Neuronal stem cell (in vitro differentiated cells): Measurements from ENCODE around the gene GP1BA.
A peak's percentile ranks its signal among the peaks of the same experiment; 100 is the strongest.

ENCODE experiments used
- DNase-seq: peaks from one replicate; pipeline ENCODE4 v3.0.0-alpha.2; 2013; ENCODE audit warnings: low spot score
- H2AFZ ChIP-seq: one replicate; pipeline ENCODE4 v1.6.1; 2013; ENCODE audit warnings: mild to moderate bottlenecking, low read length, inconsistent platforms
- H2AK5ac ChIP-seq: 2 replicates; pipeline ENCODE4 v1.6.1; 2013; ENCODE audit warnings: low read depth, mild to moderate bottlenecking, inconsistent platforms, low read length, moderate library complexity, mixed read lengths
- H2BK120ac ChIP-seq: 2 replicates; pipeline ENCODE4 v1.6.1; 2013; ENCODE audit warnings: low read depth, mild to moderate bottlenecking, inconsistent platforms, low read length, moderate library complexity, mixed read lengths
- H2BK12ac ChIP-seq: one replicate; pipeline ENCODE4 v1.6.1; 2013; ENCODE audit warnings: low read length, inconsistent platforms
- H2BK15ac ChIP-seq: 2 replicates; pipeline ENCODE4 v1.6.1; 2013; ENCODE audit warnings: mild to moderate bottlenecking, low read length, inconsistent platforms, mixed read lengths
- H2BK5ac ChIP-seq: one replicate; pipeline ENCODE4 v1.6.1; 2013; ENCODE audit warnings: inconsistent platforms, mild to moderate bottlenecking, low read length, moderate library complexity
- H3K14ac ChIP-seq: one replicate; pipeline ENCODE4 v1.6.1; 2013; ENCODE audit warnings: low read length, inconsistent platforms
- H3K18ac ChIP-seq: 2 replicates; pipeline ENCODE4 v1.6.1; 2013; ENCODE audit warnings: low read length, inconsistent platforms
- H3K23ac ChIP-seq: 2 replicates; pipeline ENCODE4 v1.6.1; 2013; ENCODE audit warnings: low read depth, mild to moderate bottlenecking, mixed read lengths, low read length, inconsistent platforms; ENCODE audit not compliant: poor library complexity
- H3K27ac ChIP-seq: replicated peaks from 3 replicates; pipeline ENCODE4 v1.5.1; 2013; ENCODE audit warnings: low read length, inconsistent platforms
- H3K27me3 ChIP-seq, 3 experiments: 2 replicates each; pipeline ENCODE4 v1.6.1; 2013; ENCODE audit warnings: low read length in 3 of 3, mild to moderate bottlenecking in 2 of 3, inconsistent platforms in 1 of 3, low read depth in 1 of 3, mixed read lengths in 1 of 3, moderate library complexity in 1 of 3; ENCODE audit not compliant: control insufficient read depth in 3 of 3, insufficient read depth in 3 of 3
- H3K36me3 ChIP-seq, 2 donors: replicated peaks in 1 of 2; 2 replicates each; pipeline ENCODE4 v1.6.1; 2013; ENCODE audit warnings: low read length in 2 of 2; ENCODE audit not compliant: control insufficient read depth in 2 of 2, insufficient read depth in 2 of 2
- H3K4ac ChIP-seq: 2 replicates; pipeline ENCODE4 v1.6.1; 2013; ENCODE audit warnings: inconsistent platforms, mild to moderate bottlenecking, low read length, moderate library complexity
- H3K4me1 ChIP-seq, 2 donors: 1 replicate in 1 of 2; 2 replicates in 1 of 2; pipeline ENCODE4 v1.6.1; 2013; ENCODE audit warnings: low read length in 2 of 2, low read depth in 1 of 2; ENCODE audit not compliant: control insufficient read depth in 2 of 2, insufficient read depth in 1 of 2
- H3K4me2 ChIP-seq: one replicate; pipeline ENCODE4 v1.6.1; 2013; ENCODE audit warnings: mild to moderate bottlenecking, low read length, inconsistent platforms; ENCODE audit not compliant: insufficient read depth, poor library complexity, severe bottlenecking
- H3K4me3 ChIP-seq, 2 donors: 2 replicates each; pipeline ENCODE4 v1.5.1; 2013; ENCODE audit warnings: low read length in 2 of 2, mild to moderate bottlenecking in 2 of 2, inconsistent platforms in 1 of 2, moderate library complexity in 1 of 2
- H3K79me1 ChIP-seq: one replicate; pipeline ENCODE4 v1.6.1; 2013; ENCODE audit warnings: low read depth, mild to moderate bottlenecking, inconsistent platforms, low read length, moderate library complexity
- H3K9ac ChIP-seq: one replicate; pipeline ENCODE4 v1.6.1; 2013; ENCODE audit warnings: mild to moderate bottlenecking, low read depth, low read length, inconsistent platforms; ENCODE audit not compliant: poor library complexity
- H3K9me3 ChIP-seq, 2 donors: replicated peaks in 1 of 2; 2 replicates each; pipeline versions ENCODE3 to v1.6.1; 2013; ENCODE audit warnings: low read length in 2 of 2, mild to moderate bottlenecking in 2 of 2, inconsistent platforms in 1 of 2, low read depth in 1 of 2, mixed read lengths in 1 of 2, moderate library complexity in 1 of 2; ENCODE audit not compliant: control insufficient read depth in 2 of 2, insufficient read depth in 1 of 2
- H4K8ac ChIP-seq: one replicate; pipeline ENCODE4 v1.6.1; 2013; ENCODE audit warnings: low read depth, mild to moderate bottlenecking, inconsistent platforms, low read length, moderate library complexity
- H4K91ac ChIP-seq: one replicate; pipeline ENCODE4 v1.6.1; 2013; ENCODE audit warnings: low read length, low read depth, mild to moderate bottlenecking, inconsistent platforms; ENCODE audit not compliant: poor library complexity
- WGBS, 2 donors: extraction: QIAGEN DNeasy Blood & Tissue Kit; methylation state at CpG; one replicate each; pipeline ENCODE4 v1.1.7; 2013; ENCODE audit warnings: missing lambda C conversion rate in 2 of 2, mixed read lengths in 1 of 2; ENCODE audit not compliant: insufficient read length in 2 of 2, insufficient replicate concordance in 1 of 2; ENCODE audit errors: extremely low coverage in 2 of 2; 5-methylcytosine and 5-hydroxymethylcytosine counted together

Gene GP1BA

DNA sequence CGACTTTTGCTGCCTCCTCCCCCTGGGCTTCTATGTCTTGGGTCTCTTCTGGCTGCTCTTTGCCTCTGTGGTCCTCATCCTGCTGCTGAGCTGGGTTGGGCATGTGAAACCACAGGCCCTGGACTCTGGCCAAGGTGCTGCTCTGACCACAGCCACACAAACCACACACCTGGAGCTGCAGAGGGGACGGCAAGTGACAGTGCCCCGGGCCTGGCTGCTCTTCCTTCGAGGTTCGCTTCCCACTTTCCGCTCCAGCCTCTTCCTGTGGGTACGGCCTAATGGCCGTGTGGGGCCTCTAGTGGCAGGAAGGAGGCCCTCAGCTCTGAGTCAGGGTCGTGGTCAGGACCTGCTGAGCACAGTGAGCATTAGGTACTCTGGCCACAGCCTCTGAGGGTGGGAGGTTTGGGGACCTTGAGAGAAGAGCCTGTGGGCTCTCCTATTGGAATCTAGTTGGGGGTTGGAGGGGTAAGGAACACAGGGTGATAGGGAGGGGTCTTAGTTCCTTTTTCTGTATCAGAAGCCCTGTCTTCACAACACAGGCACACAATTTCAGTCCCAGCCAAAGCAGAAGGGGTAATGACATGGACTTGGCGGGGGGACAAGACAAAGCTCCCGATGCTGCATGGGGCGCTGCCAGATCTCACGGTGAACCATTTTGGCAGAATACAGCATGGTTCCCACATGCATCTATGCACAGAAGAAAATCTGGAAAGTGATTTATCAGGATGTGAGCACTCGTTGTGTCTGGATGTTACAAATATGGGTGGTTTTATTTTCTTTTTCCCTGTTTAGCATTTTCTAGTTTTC lies 2.3 kb downstream of the GP1BA start:
- H3K36me3 ChIP-seq = peaks cover 18 to 34% of the 10 kb centered on the region in 2 donors
- H2BK12ac ChIP-seq = no peak overlapping the region
- DNase-seq = no peak
- H3K14ac ChIP-seq = no peak overlapping the region
- H3K4me2 ChIP-seq = no peak overlapping the region
- H2BK5ac ChIP-seq = no peak overlapping the region
- H3K4me3 ChIP-seq = no peak overlapping the region
- peaks cover 12% of the 10 kb centered on the region for H3K79me1 ChIP-seq
- H4K8ac ChIP-seq = no peak overlapping the region
- H2AK5ac ChIP-seq = no peak overlapping the region
- H3K4ac ChIP-seq = no peak overlapping the region
- H3K4me1 ChIP-seq = peaks cover 8% of the 10 kb centered on the region in 2 donors
- H4K91ac ChIP-seq = no peak overlapping the region
- no peak overlapping the region for H3K9ac ChIP-seq
- no peak overlapping the region for H3K23ac ChIP-seq
- no peak overlapping the region for H2BK120ac ChIP-seq
- no peak overlapping the region for H2AFZ ChIP-seq
- no peaks in the 10 kb centered on the region for H3K27me3 ChIP-seq
- no peaks in the 10 kb centered on the region for H3K9me3 ChIP-seq
- peak overlapping the region; percentile 63 for H3K18ac ChIP-seq
- H3K27ac ChIP-seq = no peak overlapping the region
- no CpG with 5 or more reads among the region's 14 CpGs for WGBS, 2 donors
- no peak overlapping the region for H2BK15ac ChIP-seq

DNA sequence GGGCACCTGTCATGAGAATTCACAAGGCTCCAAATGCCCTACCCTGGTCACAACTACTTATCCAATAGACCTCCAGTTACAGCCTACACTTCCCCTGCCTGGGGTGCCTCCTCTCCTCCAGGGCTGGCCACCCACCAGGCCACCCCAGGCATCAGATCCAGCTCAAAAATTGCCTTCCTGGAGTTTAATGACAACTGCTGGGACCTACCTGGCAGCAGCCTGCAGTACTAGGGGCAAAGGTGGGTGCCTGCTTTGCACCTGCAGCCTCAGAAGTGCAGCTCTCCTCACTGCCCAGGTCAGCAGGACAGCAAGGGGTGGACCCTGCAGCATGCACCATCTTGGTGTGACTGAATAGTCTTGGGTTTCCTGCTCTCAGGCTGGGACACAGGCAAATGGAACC lies 3.6 kb downstream of the GP1BA start:
- H3K4me1 ChIP-seq = peaks cover 8% of the 10 kb centered on the region in 2 donors
- no peak overlapping the region for H2BK15ac ChIP-seq
- H3K23ac ChIP-seq = no peak overlapping the region
- H3K9me3 ChIP-seq = no peaks in the 10 kb centered on the region
- H2AK5ac ChIP-seq = no peak overlapping the region
- no peak overlapping the region for H4K8ac ChIP-seq
- H3K27me3 ChIP-seq = no peaks in the 10 kb centered on the region
- H2AFZ ChIP-seq = no peak overlapping the region
- no peak overlapping the region for H2BK120ac ChIP-seq
- no peak overlapping the region for H3K18ac ChIP-seq
- H4K91ac ChIP-seq = no peak overlapping the region
- H3K4ac ChIP-seq = no peak overlapping the region
- H3K9ac ChIP-seq = peak overlapping the region; percentile 61
- H3K4me2 ChIP-seq = no peak overlapping the region
- H3K4me3 ChIP-seq = no peak overlapping the region
- DNase-seq = no peak
- H3K36me3 ChIP-seq = peaks cover 18 to 34% of the 10 kb centered on the region in 2 donors
- H2BK5ac ChIP-seq = no peak overlapping the region
- peaks cover 14% of the 10 kb centered on the region for H3K79me1 ChIP-seq
- H3K14ac ChIP-seq = no peak overlapping the region
- no peak overlapping the region for H2BK12ac ChIP-seq
- H3K27ac ChIP-seq = no peak overlapping the region

DNA sequence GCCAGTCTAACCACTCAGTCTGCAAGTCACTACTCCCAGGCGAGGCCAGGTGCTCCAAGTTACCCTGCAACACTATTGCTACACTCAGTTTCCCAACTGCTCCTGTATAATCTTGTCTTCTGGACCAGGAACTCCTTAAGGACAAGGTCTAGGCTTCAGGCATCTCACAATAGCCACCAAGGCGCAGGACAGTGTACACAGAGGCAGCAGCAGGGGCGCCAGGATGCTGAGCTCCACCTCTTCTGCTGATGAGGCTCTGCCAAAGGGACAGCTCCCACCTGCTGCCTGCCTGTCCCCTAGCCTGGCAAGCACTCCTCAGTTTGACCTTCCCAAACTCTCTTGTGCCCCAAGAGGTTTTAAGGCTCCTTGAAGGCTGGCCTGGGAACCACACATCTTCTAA lies 4.4 kb downstream of the GP1BA start:
- Histone ChIP-seq H3K23ac (no peak overlapping the region), H3K27me3 (no peaks in the 10 kb centered on the region), H4K91ac (no peak overlapping the region), H3K79me1 (peaks cover 17% of the 10 kb centered on the region), H2BK5ac (no peak overlapping the region), H3K36me3 (peaks cover 18 to 34% of the 10 kb centered on the region in 2 donors), H3K4me2 (no peak overlapping the region), H2BK12ac (no peak overlapping the region), H2AFZ (no peak overlapping the region), H3K9me3 (no peaks in the 10 kb centered on the region), H2AK5ac (no peak overlapping the region), H3K14ac (no peak overlapping the region), H2BK15ac (no peak overlapping the region), H3K9ac (no peak overlapping the region), H3K18ac (no peak overlapping the region), H3K4me3 (no peak overlapping the region), H3K4ac (no peak overlapping the region), H4K8ac (no peak overlapping the region), H2BK120ac (no peak overlapping the region), H3K27ac (no peak overlapping the region), H3K4me1 (peaks cover 11 to 12% of the 10 kb centered on the region in 2 donors)
- no CpG with 5 or more reads among the region's 3 CpGs for WGBS, 2 donors
- no peak for DNase-seq

DNA sequence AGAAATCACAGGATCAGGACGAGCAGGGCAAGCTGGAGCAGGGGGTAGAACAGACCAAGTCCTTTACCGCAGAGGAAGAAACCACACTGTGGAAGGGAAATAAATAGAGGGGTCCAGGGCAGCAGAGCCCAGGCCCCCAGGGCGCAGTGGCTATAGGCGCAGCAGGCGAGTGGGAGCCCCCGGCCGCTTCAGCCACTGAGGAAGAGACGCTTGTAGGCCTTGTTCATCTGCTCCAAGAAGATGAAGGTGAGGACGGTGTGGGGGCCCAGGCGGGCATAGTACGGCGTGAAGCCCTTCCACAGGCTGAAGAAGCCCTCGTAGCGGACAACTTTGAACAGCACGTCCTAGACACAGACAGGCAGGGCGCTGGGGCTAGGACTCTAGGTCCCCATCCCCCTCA lies 5.5 kb downstream of the GP1BA start:
- DNase-seq = no peak
- Histone ChIP-seq H3K14ac (no peak overlapping the region), H3K4ac (no peak overlapping the region), H3K4me2 (no peak overlapping the region), H2AK5ac (no peak overlapping the region), H3K27ac (no peak overlapping the region), H2BK12ac (no peak overlapping the region), H4K91ac (no peak overlapping the region), H3K18ac (no peak overlapping the region), H2BK5ac (peak overlapping the region; percentile 43), H4K8ac (no peak overlapping the region), H3K79me1 (peaks cover 17% of the 10 kb centered on the region), H3K27me3 (no peaks in the 10 kb centered on the region), H3K23ac (no peak overlapping the region), H3K9ac (no peak overlapping the region), H2BK120ac (no peak overlapping the region), H3K9me3 (no peaks in the 10 kb centered on the region), H3K4me1 (peaks cover 11 to 12% of the 10 kb centered on the region in 2 donors), H3K4me3 (no peak overlapping the region), H2BK15ac (no peak overlapping the region), H2AFZ (no peak overlapping the region), H3K36me3 (peaks cover 24 to 44% of the 10 kb centered on the region in 2 donors)
- no CpG with 5 or more reads among the region's 16 CpGs for WGBS, 2 donors
